NCI-H2196 (cell line): ENCODE data around the gene RAB7B.
A peak's percentile ranks its signal among the peaks of the same experiment; 100 is the strongest.

Source experiments
- DNase-seq: peaks from one replicate; lab custom pipeline; 2025; ENCODE audit not compliant: unreplicated experiment; lab: John Stamatoyannopoulos, UW

Gene RAB7B

GRCh38 chr1:205950826-205951549 lies 52.2 kb downstream of the RAB7B start:
- DNase-seq: no peak

GRCh38 chr1:205950280-205950679 lies 52.9 kb downstream of the RAB7B start:
- peak; percentile 21 for DNase-seq

- no peak for DNase-seq
Observed at GRCh38 chr1:205949753-205950152, 53.4 kb downstream of the RAB7B start.

GRCh38 chr1:205948886-205949285 lies 54.3 kb downstream of the RAB7B start:
- DNase-seq: no peak

GRCh38 chr1:205948039-205948438 lies 55.2 kb downstream of the RAB7B start:
- no peak for DNase-seq

- DNase-seq: peak; percentile 30
Observed at GRCh38 chr1:205947024-205947423, 56.2 kb downstream of the RAB7B start.

- no peak for DNase-seq
Observed at GRCh38 chr1:205945069-205945468, 58.1 kb downstream of the RAB7B start.

GRCh38 chr1:205944525-205944924 lies 58.7 kb downstream of the RAB7B start:
- no peak for DNase-seq

GRCh38 chr1:205943245-205943644 lies 60.0 kb downstream of the RAB7B start, which contains the start of gene SLC26A9:
Gene SLC26A9, minus strand, starts transcription at chr1:205943456. Its CDS starts 7,636 bp downstream, at chr1:205935820.
- no peak for DNase-seq

- no peak for DNase-seq
Observed at GRCh38 chr1:205942631-205943159, 60.5 kb downstream of the RAB7B start.

- DNase-seq: no peak
Observed at GRCh38 chr1:205940710-205941109, 62.5 kb downstream of the RAB7B start.

GRCh38 chr1:205939690-205940330 lies 63.4 kb downstream of the RAB7B start:
- peak; percentile 84 for DNase-seq

- DNase-seq: no peak
Observed at GRCh38 chr1:205938682-205939081, 64.5 kb downstream of the RAB7B start.

GRCh38 chr1:205936846-205937586 lies 66.2 kb downstream of the RAB7B start:
- DNase-seq: no peak

GRCh38 chr1:205936311-205936710 lies 66.9 kb downstream of the RAB7B start:
- no peak for DNase-seq

GRCh38 chr1:205935869-205936268 lies 67.3 kb downstream of the RAB7B start:
- DNase-seq: no peak

GRCh38 chr1:205934788-205935187 lies 68.4 kb downstream of the RAB7B start:
- DNase-seq: peak; percentile 72

- no peak for DNase-seq
Observed at GRCh38 chr1:205933671-205934618, 69.2 kb downstream of the RAB7B start.

GRCh38 chr1:205932776-205933175 lies 70.4 kb downstream of the RAB7B start:
- DNase-seq: no peak

- DNase-seq: no peak
Observed at GRCh38 chr1:205930799-205931281, 72.4 kb downstream of the RAB7B start.
